ENCODE results near the gene TMEM208.

DNA sequence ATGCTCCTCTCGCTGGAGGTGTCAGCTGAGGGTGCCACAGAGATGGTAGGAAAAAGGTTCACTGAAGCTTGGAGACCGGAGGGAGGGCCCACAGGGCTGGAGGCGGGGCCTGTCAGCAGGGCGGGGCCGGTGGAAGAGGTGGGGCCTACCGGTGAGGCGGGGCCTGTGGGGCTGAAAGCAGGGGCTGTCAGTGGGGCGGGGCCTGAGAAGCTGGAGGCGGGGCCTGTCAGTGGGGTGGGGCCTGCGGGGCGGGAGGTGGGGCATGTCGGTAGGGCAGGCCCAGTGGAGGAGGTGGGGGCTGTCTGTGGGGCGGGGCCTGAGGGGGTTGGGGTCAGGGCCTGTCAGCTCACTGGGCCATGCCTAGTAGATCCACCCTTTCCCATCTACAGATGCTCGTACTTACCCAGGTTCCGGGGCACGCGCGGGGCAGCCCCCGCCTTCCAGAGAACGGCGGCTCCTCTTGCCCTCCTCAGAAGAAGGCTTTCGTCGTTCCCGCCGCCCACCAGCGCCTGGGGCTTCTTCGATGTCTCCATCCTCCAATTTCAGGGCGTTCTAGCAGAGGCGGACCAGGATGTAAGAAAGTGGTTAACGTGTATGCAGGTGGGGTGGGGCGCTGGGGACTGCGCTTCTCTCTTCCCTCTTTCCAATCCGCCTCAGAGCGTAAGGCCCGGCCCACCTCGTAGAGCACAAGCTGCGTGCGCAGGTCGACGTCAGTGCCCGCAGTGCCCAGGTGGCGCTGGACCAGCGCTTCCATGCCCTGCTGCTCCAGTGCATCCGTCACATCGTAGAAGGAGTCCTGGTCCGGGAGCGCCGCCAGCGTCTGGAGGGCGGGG lies 9.8 kb downstream of the TMEM208 start:
- TF ChIP-seq POLR2AphosphoS5 (IDR thresholded peaks at IDR 0.05; ENCODE audit: borderline replicate concordance, low read depth, low read length) (no peak), EZH2 (IDR thresholded peaks at IDR 0.05) (no peak)
